Lung (tissue), 12 donors: Measurements from ENCODE around the gene NLRP4. TPM values are rescaled to one million over a fixed set of nuclear protein-coding genes. Genes with fewer than 3 reads are reported as not detected.

Source experiments
- ATAC-seq: fragments of 200-7000 bp; cut with Tn5 transposase; one replicate; pipeline ENCODE4 v1.9.1; 2020; ENCODE audit warnings: moderate number of reproducible peaks; ENCODE audit not compliant: insufficient read depth, low FRiP score
- DNase-seq, 3 donors: peaks; one replicate each; pipeline ENCODE4 v3.0.0-alpha.2; 2013 to 2017
- H3K27ac ChIP-seq, 2 donors: one replicate each; pipeline ENCODE4 v1.5.1; 2013; ENCODE audit warnings: mild to moderate bottlenecking in 2 of 2, moderate library complexity in 2 of 2, control low read depth in 1 of 2, inconsistent platforms in 1 of 2, low read depth in 1 of 2, low read length in 1 of 2
- H3K27me3 ChIP-seq, 3 donors: one replicate each; pipeline ENCODE4 v1.5.1; 2013; ENCODE audit warnings: low read length in 2 of 3; ENCODE audit not compliant: control insufficient read depth in 3 of 3, insufficient read depth in 3 of 3
- H3K36me3 ChIP-seq, 4 donors: one replicate each; pipeline ENCODE4 v1.5.1; 2013; ENCODE audit warnings: low read length in 4 of 4, mild to moderate bottlenecking in 1 of 4, moderate library complexity in 1 of 4; ENCODE audit not compliant: control insufficient read depth in 4 of 4, insufficient read depth in 4 of 4
- H3K4me1 ChIP-seq, 5 donors: one replicate each; pipeline ENCODE4 v1.5.1; 2013; ENCODE audit warnings: low read length in 5 of 5, mild to moderate bottlenecking in 2 of 5, moderate library complexity in 1 of 5; ENCODE audit not compliant: control insufficient read depth in 5 of 5, insufficient read depth in 5 of 5
- H3K4me3 ChIP-seq: one replicate; pipeline ENCODE4 v1.5.1; 2013; ENCODE audit warnings: mild to moderate bottlenecking, control low read depth, moderate library complexity
- H3K9ac ChIP-seq, 2 donors: one replicate each; pipeline ENCODE4 v1.5.1; 2013; ENCODE audit warnings: low read length in 2 of 2, control low read depth in 1 of 2; ENCODE audit not compliant: insufficient read depth in 1 of 2
- H3K9me3 ChIP-seq, 4 donors: one replicate each; pipeline ENCODE4 v1.5.1; 2013; ENCODE audit warnings: low read length in 3 of 4, mild to moderate bottlenecking in 1 of 4, moderate library complexity in 1 of 4; ENCODE audit not compliant: control insufficient read depth in 4 of 4, insufficient read depth in 3 of 4
- CTCF ChIP-seq: IDR thresholded peaks from 2 replicates; pipeline ENCODE4 v1.5.1; 2012; ENCODE audit warnings: mild to moderate bottlenecking; ENCODE audit errors: control extremely low read depth, extremely low read depth
- WGBS, 2 donors: extraction: QIAGEN DNeasy Blood & Tissue Kit; methylation state at CpG; one replicate each; pipeline ENCODE4 v1.1.7; 2013; 5-methylcytosine and 5-hydroxymethylcytosine counted together
- polyA plus RNA-seq, 2 donors: library from polyadenylated mRNA; stranded (reverse); fragments of 200-250 nt; gene quantifications; one replicate each; pipeline ENCODE4 v1.2.1, GENCODE V29; 2013
- total RNA-seq, 2 donors: library from RNA; depleted of rRNA in 1 of 2; stranded (reverse); fragments of >200 nt in 1 of 2; gene quantifications; one replicate each; pipeline ENCODE4 v1.2.1, GENCODE V29; 2014 to 2021
- donor health status: control.
- donor health status: control.
- donor health status: Bipolar disorder and iron deficiency.
- donor health status: healthy.
- donor health status: DM: yes; HTN: yes; CAD: no.

Gene NLRP4
- total and polyA plus RNA-seq, 4 donors, result 0.11 TPM; not detected in 3

GRCh38 chr19:55812449-55812848 lies 23.9 kb upstream of the NLRP4 start:
- DNase-seq (no peak), ATAC-seq (no peak)
- H3K27me3 ChIP-seq, result no peaks in the 10 kb centered on the region
- WGBS, 2 donors, result 52 to 61% methylated on average over 7 of the region's 7 CpGs
- TF ChIP-seq CTCF, result no peak
- no peak overlapping the region for H3K27ac ChIP-seq
- no peak overlapping the region for H3K9ac ChIP-seq
- no peaks in the 10 kb centered on the region for H3K36me3 ChIP-seq
- H3K4me3 ChIP-seq, result no peak overlapping the region
- peaks cover 0 to 9% (median 2%) of the 10 kb centered on the region in 4 donors for H3K9me3 ChIP-seq
- H3K4me1 ChIP-seq, result peaks cover 0 to 2% (median 0%) of the 10 kb centered on the region in 5 donors

- ATAC-seq (no peak), DNase-seq (no peak)
- Histone ChIP-seq H3K4me1 (peaks cover 0 to 2% (median 0%) of the 10 kb centered on the region in 5 donors), H3K9ac (no peak overlapping the region), H3K27ac (no peak overlapping the region), H3K4me3 (no peak overlapping the region), H3K27me3 (no peaks in the 10 kb centered on the region), H3K36me3 (no peaks in the 10 kb centered on the region), H3K9me3 (peaks cover 0 to 9% (median 2%) of the 10 kb centered on the region in 4 donors)
- TF ChIP-seq CTCF, result no peak
- 93% methylated on average over 5 of the region's 5 CpGs for WGBS, 2 donors
These were observed 22.4 kb upstream of the NLRP4 start for GRCh38 chr19:55813906-55814305.

- Histone ChIP-seq H3K4me3 (no peak overlapping the region), H3K9ac (no peak overlapping the region), H3K27me3 (no peaks in the 10 kb centered on the region), H3K9me3 (peaks cover 0 to 3% (median 1%) of the 10 kb centered on the region in 4 donors), H3K27ac (no peak overlapping the region), H3K36me3 (no peaks in the 10 kb centered on the region), H3K4me1 (no peaks in the 10 kb centered on the region)
- no peak for TF ChIP-seq CTCF
- DNase-seq (no peak), ATAC-seq (no peak)
- 85 to 92% methylated on average over 3 of the region's 3 CpGs for WGBS, 2 donors
These were observed 16.3 kb upstream of the NLRP4 start for GRCh38 chr19:55820037-55820436.

- no peaks in the 10 kb centered on the region for H3K4me1 ChIP-seq
- no peak overlapping the region for H3K9ac ChIP-seq
- H3K9me3 ChIP-seq, result peaks cover 0 to 3% (median 0%) of the 10 kb centered on the region in 4 donors
- H3K4me3 ChIP-seq, result no peak overlapping the region
- no peak for DNase-seq
- H3K36me3 ChIP-seq, result no peaks in the 10 kb centered on the region
- ATAC-seq, result no peak
- H3K27ac ChIP-seq, result no peak overlapping the region
- WGBS, 2 donors, result 80 to 85% methylated on average over 5 of the region's 5 CpGs
- no peak for TF ChIP-seq CTCF
- no peaks in the 10 kb centered on the region for H3K27me3 ChIP-seq
These were observed 5.7 kb upstream of the NLRP4 start for GRCh38 chr19:55830656-55831055.
